GM21528 (cell line): ENCODE results near the gene KRTAP4-8.
"Not testable (repeated sequence)": the region's sequence is repeated elsewhere in the genome, so short reads cannot be mapped to it uniquely, and the experiment has no call there.

ENCODE experiments used
- ATAC-seq: cut with Tn5 transposase; IDR thresholded peaks from one replicate; pipeline ENCODE4 v1.9.1; 2021; ENCODE audit warnings: mild to moderate bottlenecking, moderate library complexity; ENCODE audit not compliant: unreplicated experiment, low FRiP score

KRTAP4-8 gene

DNA sequence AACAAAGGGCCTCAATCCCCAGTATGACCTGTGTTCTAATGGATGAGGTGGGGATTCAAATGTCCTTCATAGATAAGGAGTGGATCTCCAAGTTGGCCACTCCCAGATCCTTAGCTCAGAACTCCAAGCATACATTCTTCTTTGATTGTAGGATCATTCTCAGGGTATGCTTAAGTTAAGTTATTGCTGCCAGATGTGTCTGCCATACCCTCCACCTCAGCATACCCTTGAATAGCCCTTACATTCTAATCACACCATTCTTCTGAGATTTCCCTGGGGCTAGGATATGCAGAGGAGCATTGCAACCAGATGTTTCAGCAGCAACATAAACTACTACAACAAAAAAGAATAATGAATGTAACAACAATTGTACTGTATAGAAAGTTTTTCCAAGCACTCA, 30.7 kb downstream of the KRTAP4-8 start:
- ATAC-seq: no peak

DNA sequence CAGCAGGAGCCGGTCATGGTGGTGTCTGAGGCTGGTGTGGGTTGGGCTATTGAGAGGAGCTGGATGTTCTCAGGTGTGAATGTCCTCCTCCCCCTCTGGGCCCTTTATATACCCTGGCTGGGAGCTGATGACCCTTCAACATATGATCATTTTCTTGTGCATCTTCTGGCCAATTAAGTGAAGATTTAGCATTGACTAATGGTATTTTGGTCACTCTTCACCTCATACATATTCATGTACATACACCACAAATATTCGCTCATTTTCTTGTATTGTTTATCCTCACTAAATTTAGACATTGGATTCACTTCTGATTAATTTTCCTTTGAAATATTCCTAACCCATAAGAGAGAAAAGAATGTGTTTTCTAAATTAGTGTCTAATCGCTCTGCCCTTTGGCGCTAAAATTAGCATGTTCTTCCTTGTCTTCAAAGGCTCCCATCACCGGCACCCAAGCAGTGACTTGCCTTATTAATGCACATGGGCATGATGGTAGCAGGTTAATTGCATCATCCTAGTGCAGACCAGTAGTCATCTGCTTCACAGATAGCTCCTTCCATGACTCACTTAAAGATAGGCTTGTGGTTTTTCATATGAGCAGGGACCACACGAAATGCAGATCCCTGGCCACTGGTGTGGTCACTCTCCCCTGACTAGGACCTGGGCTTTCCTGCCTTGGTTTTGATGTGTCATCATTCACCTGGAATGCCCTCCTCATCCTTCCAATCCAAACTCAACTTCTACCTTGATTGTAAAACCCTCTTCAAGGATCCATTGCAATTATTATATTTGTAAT, 31.9 kb downstream of the KRTAP4-8 start, which contains the start of gene KRTAP2-4:
KRTAP2-4 (minus strand) TSS at position 51 of the 796 bp plus-strand sequence; CDS start at position 17, 34 bp downstream.
- no peak for ATAC-seq

DNA sequence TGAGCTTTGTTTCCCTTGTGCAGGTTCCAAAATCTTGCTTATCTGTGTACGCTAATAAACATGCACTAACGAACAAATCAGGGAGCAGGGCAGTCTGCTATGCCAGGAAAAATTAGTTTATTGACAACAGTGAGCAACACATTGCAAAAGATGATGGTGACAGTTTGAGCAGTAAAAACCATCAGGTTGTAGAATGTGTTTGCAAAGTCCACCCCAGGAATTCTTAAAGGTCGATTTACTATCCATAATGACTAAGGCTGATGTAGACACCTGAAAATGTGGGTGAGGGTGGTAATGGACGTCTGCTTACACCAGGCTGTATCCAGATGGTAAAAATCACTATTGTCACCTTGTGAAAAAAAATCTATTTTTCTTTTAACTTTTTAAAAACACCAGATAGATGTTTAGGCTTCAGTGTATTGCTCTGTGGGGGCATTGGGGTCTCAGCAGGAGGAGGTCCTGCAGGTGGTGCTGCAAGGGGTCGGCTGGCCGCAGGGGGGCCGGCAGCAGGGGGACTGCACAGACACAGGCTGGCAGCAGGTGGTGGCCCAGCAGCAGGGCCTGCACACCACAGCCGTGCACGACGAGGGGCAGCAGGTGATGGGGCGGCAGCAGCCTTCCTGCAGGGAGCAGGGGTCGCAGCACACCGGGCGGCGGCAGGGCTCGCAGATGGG, 32.8 kb downstream of the KRTAP4-8 start:
- ATAC-seq: not testable (repeated sequence)

DNA sequence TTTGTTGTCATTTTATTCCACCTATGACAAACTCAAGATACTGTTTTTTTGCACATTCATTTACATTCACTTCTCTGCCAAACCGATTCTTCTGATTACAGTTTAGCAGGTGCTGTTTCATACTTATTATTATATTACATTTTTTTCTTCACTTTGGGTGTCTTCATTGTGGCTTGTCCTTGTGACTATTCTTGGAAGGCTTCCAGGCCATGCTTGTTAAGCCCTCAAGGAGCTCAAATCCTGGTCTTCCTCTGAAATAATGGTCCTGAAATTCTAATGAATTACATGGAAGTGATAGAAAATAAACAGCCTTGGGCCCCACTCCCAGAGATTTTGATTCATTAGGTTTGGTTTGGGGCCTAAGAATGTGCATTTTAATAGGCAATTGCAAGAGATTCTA, 33.6 kb downstream of the KRTAP4-8 start:
- ATAC-seq: no peak

DNA sequence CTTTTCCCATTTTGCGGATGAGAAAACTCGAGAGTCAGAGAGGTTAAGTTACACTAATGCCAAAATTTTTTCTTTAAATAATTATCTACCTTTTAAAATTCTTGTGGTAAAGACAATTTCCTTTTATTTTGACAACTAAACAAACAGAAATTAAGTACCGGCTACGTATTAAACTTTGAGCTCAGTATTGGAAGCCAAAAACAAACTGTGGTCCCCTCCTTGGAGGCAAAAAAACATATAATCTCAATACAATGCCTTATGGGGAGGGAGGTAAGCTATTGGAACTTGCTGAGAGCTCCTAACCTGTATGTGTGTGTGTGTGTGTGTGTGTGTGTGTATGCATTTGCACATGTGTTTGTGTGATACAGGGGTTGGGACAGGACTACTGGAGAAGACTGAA, 34.5 kb downstream of the KRTAP4-8 start:
- no peak for ATAC-seq

DNA sequence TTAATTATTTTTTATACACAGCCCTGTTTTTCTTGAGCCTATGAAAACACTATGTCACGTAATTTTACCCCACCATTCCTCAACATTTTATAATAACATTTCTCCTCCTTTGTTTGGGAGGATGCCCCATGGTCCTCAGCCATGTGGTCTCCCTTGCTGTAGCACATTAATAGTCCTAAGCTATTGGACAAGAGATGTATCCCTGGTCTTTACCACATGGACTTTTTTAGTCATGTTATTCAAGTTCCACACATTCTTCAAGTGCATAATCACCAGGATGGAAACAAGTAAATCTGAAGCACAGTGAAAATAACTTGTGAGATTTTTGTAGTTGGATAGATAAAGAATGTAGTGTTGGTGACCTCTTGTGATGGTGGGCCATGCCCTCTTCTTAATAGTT, 36.0 kb downstream of the KRTAP4-8 start:
- ATAC-seq: no peak

DNA sequence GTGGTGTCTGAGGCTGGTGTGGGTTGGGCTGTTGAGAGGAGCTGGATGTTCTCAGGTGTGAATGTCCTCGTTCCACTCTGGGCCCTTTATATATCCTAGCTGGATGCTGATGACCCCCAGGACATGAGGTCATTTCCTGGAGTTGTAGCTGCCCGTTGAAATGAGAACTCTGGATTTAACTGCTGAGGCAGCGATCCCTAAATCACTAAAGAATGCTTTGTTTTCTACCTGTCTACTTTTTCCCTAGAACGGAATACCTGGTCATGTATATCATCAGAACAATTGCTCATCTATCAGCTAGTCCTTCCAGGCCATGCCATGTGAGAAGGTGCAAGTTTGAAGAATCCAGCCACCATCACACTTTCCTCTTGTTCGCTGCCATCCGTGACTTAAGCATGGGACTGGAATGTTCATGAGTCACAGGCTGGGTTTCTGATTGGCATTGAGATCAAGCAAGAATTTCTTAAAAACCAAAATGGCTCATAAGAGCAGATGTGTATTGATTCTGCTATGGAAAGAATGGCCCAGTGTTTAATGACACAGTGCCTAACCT, 37.8 kb downstream of the KRTAP4-8 start, which contains the start of gene KRTAP2-3:
KRTAP2-3 (minus strand) TSS at position 63 of the 553 bp plus-strand sequence. CDS start 64 bp downstream, outside the sequence.
- no peak for ATAC-seq

DNA sequence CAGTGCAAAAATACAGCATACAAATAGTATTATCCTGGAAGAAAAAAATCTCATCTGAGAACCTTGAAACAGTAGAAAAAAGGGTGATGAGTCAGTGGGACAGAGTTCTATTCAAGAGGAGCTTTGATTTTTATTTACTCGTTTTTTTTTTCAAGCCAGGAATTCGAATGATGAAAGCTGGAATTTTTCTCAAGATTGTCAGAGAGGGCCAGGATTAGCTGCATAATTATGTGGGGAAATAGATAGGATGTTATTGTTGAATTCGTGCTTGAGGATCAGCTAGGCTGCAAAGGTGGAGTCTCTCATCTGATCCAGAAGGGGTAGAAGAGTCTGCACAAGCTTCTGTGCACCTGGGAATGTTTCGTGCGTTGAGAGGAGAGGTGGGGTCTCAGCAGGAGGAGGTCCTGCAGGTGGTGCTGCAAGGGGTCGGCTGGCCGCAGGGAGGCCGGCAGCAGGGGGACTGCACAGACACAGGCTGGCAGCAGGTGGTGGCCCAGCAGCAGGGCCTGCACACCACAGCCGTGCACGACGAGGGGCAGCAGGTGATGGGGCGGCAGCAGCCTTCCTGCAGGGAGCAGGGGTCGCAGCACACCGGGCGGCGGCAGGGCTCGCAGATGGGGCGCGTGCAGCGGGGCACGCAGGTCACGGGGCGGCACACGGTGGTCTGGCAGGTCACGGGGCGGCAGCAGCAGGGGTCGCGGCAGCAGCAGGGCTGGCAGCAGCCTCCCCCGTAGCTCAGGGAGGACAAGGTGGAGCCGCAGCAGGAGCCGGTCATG, 38.5 kb downstream of the KRTAP4-8 start:
- not testable (repeated sequence) for ATAC-seq

DNA sequence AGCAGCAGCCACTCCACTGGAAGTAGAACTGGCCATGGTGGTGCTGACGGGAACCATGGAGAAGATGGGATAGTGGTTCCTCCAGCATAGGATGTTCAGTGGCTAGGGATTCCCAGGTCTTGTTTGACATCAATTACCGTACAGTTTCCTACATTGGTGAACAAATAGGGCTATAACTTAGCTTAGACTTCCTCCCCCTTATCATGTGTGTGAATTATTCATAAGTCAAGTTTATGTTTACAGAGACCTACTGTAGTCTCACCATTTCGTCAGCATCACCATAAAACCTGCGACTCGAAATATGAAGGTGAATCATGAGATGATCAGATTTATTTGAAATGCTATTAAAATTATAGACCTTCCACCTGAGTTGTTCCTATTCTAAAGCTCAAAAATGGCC, 39.2 kb downstream of the KRTAP4-8 start:
- ATAC-seq: no peak

DNA sequence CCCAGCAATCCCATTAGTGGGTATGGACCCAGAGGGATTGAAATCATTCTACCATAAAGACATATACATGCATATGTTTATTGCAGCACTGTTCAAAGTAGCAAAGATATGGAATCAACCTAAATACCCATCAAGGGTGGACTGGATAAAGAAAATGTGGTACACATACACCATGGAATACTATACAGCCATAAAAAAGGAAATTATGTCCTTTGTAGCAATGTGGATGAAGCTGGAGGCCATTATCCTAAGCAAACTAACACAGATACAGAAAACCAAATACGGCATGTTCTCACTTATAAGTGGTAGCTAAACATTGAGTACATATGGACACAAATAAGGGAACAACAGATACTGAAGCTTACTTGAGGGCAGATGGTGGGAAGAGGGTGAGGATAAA, 40.4 kb downstream of the KRTAP4-8 start:
- no peak for ATAC-seq

DNA sequence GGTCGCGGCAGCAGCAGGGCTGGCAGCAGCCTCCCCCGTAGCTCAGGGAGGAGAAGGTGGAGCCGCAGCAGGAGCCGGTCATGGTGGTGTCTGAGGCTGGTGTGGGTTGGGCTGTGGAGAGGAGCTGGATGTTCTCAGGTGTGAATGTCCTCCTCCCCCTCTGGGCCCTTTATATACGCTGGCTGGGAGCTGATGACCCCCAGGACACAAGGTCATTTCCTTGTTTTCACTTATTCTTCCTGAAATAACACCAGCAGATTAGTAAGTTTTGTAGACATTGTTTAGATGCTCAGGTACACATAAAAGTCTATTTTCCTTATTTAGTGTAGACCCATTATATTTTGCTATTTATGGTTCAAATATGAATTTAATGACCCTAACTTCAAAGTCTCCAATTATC, 42.8 kb downstream of the KRTAP4-8 start, which contains the start of gene KRTAP2-2:
KRTAP2-2 (minus strand) TSS at position 101 of the 400 bp plus-strand sequence; CDS start at position 82, 19 bp downstream.
- not testable (repeated sequence) for ATAC-seq

DNA sequence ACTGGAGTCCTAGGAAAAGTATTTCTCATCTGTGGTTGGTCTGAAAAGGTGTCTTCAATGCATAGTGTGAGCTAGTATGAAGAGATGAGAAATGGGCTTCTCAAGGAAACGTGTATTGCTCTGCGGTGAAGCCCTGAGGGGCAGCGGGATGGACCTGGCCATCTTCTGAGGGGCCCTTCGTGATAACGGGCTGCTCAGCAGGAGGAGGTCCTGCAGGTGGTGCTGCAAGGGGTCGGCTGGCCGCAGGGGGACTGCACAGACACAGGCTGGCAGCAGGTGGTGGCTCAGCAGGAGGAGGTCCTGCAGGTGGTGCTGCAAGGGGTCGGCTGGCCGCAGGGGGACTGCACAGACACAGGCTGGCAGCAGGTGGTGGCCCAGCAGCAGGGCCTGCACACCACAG, 43.4 kb downstream of the KRTAP4-8 start:
- ATAC-seq: not testable (repeated sequence)

DNA sequence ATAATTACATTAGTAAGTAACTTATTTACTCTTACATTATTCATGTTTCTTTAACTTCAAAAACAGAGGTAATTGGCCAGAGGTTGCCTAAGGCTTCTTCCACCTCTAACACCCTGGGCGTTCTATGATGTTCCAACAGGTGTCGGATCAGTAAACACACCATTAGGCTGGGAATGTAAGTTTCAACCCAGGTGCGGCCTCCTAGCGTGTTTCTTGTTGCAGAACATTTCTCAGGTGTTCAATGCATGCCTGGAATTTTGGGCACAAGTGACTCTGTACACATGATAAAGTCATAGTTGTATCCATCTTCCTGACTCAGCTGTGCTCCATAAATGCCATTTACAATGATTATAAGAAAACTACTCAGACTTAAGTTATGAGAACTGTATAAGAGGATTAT, 43.9 kb downstream of the KRTAP4-8 start:
- ATAC-seq: no peak

DNA sequence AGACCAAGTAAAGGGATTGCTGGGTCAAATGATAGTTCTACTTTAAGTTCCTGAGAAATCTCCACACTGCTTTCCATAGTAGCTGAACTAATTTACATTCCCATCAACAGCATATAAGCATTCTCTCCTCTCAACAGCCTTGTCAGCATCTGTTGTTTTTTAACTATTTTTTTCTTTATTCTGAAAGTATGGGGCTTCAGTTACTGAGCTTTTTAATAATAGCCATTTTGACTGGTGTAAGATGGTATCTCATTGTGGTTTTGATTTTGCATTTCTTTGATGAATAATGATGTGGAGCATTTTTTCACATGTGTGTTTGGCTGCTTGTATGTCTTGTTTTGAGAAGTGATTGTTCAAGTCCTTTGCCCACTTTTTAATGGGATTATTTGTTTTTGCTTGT, 45.4 kb downstream of the KRTAP4-8 start:
- ATAC-seq: no peak

DNA sequence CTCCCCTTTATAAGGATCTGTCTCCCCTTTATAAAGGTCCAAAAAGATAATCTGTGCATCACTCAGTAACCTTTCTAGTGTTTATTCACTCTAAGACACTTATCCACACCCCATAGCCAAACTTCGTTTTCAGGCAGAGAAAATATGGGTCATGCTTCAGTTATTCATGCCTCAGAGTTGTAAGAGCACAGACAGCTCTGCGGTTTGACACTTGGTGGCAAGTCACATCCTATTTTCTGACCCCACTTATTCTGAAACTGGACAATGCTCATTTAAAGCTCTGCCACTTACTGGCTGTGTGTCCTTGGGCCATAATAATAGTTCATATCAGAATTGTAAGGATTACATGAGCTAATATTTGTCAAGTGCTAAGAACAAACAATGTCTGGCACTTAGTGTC, 48.8 kb downstream of the KRTAP4-8 start:
- ATAC-seq: no peak

DNA sequence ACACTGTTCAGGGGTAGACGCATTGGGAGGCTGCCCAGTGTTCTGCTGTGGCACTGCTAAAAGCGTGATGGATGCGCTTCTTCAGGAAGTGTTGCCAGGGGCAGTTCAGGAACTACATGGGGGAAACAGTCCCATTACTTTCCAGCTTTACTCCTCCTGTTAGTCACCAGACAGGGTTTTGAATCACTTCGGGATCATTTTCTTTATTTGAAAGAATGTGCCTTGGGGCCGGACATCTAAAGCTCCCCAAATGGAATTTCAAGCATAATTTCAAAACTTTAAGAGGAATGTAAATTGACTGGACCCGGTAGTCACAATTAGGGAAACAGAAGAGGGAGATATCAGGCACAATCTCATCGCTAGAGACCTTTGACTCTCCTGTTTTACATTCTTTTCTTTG, 49.5 kb downstream of the KRTAP4-8 start:
- ATAC-seq: no peak
